ENCODE results near the gene CCDC136. TPM values are rescaled to one million over a fixed set of nuclear protein-coding genes. Genes with fewer than 3 reads are reported as not detected.

CCDC136 gene
- polyA plus RNA-seq, 1 of the 3 experiments (the other 2 are of a cell fraction), result 48.4 TPM

- no peak for TF ChIP-seq USF2 (IDR thresholded peaks at IDR 0.05; ENCODE audit: borderline replicate concordance, low read depth, low read length)
- peak; percentile 60; the same call in 1 of the 2 replicates for TF ChIP-seq POLR2AphosphoS5 (IDR thresholded peaks at IDR 0.05; ENCODE audit: low read depth, low read length)
- peak in 1 of 2 experiments; percentile 58; a peak in 1 of 4 replicates for TF ChIP-seq EP300 (IDR thresholded peaks at IDR 0.05; ENCODE audit: borderline replicate concordance in 1 of 2, low read depth in 1 of 2, low read length in 1 of 2)
- peak; percentile 54; the same call in 1 of the 2 replicates for TF ChIP-seq NFIC (IDR thresholded peaks at IDR 0.05; ENCODE audit: borderline replicate concordance)
- 0 out of 2 replicates have a peak, but pooled peaks have one; percentile 16 for TF ChIP-seq TAF1 (IDR thresholded peaks at IDR 0.05; ENCODE audit: borderline replicate concordance, low read depth, low read length)
- no peak for TF ChIP-seq CHD2 (IDR thresholded peaks at IDR 0.05; ENCODE audit: low read length, partially characterized antibody)
- no peak for TF ChIP-seq CTCF (IDR thresholded peaks at IDR 0.05)
- TF ChIP-seq MAX (IDR thresholded peaks at IDR 0.05; ENCODE audit: low read depth), result peak; percentile 71
- TF ChIP-seq IRF3 (IDR thresholded peaks at IDR 0.05; ENCODE audit: low read depth, low read length), result no peak
- TF ChIP-seq RCOR1 (IDR thresholded peaks at IDR 0.05; ENCODE audit: low read length), result no peak
- TF ChIP-seq YY1 (IDR thresholded peaks at IDR 0.05; ENCODE audit: low read depth), result no peak
- TF ChIP-seq REST (IDR thresholded peaks at IDR 0.05; ENCODE audit: low read depth, low read length), result no peak
- no peak for TF ChIP-seq USF1 (IDR thresholded peaks at IDR 0.05; ENCODE audit: borderline replicate concordance, low read depth)
- no peak for TF ChIP-seq MXI1 (IDR thresholded peaks at IDR 0.05; ENCODE audit: low read depth, low read length)
Measured at GRCh38 chr7:128827971-128828711, 36.4 kb downstream of the CCDC136 start (continued).
